Right kidney (tissue), 1 donor: ENCODE measurements around the gene IL12RB2.
A peak's percentile ranks its signal among the peaks of the same experiment; 100 is the strongest.
"Not testable (repeated sequence)": the region's sequence is repeated elsewhere in the genome, so short reads cannot be mapped to it uniquely, and the experiment has no call there.

Experiments
- DNase-seq: peaks from one replicate; pipeline ENCODE4 v3.0.0-alpha.2; 2016

The IL12RB2 gene

GRCh38 chr1:67431156-67431765 lies 123.6 kb downstream of the IL12RB2 start:
- DNase-seq = peak; percentile 13

- DNase-seq = peak; percentile 18
Observed at GRCh38 chr1:67431869-67432578, 124.4 kb downstream of the IL12RB2 start.

- no peak for DNase-seq
Observed at GRCh38 chr1:67432745-67433144, 125.1 kb downstream of the IL12RB2 start.

GRCh38 chr1:67433837-67434236 lies 126.2 kb downstream of the IL12RB2 start:
- no peak for DNase-seq

- DNase-seq = no peak
Observed at GRCh38 chr1:67434491-67434890, 126.8 kb downstream of the IL12RB2 start.

GRCh38 chr1:67436511-67437055 lies 128.9 kb downstream of the IL12RB2 start:
- no peak for DNase-seq

- no peak for DNase-seq
Observed at GRCh38 chr1:67437961-67438360, 130.3 kb downstream of the IL12RB2 start.

GRCh38 chr1:67439277-67440029 lies 131.8 kb downstream of the IL12RB2 start:
- no peak for DNase-seq

GRCh38 chr1:67440339-67440738 lies 132.7 kb downstream of the IL12RB2 start:
- no peak for DNase-seq

- peak; percentile 33 for DNase-seq
Observed at GRCh38 chr1:67441183-67441582, 133.5 kb downstream of the IL12RB2 start.

GRCh38 chr1:67441739-67442281 lies 134.1 kb downstream of the IL12RB2 start:
- no peak for DNase-seq

GRCh38 chr1:67446014-67446413 lies 138.3 kb downstream of the IL12RB2 start:
- DNase-seq = not testable (repeated sequence)
